ENCODE results near the gene TMEM131L.

The TMEM131L gene

DNA sequence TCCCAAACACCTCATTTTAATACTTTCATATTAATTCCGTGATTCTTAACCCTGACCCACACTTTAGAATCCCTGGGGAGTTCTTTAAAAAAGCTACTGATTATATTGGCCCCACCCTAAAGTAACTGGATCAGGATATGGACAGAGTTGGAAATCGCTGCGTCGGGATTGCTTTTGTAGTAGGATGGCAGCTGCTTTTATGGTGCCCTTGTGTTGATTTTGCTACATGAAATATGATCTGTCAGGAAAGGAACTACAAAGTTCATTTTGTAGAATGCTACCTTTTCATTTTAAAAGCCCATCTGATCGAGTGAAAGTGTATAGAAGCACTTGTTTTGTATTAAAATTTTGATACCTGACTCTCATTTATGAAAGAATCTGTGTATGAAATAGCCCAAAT, 43.6 kb downstream of the TMEM131L start:
- DNase-seq = no peak

DNA sequence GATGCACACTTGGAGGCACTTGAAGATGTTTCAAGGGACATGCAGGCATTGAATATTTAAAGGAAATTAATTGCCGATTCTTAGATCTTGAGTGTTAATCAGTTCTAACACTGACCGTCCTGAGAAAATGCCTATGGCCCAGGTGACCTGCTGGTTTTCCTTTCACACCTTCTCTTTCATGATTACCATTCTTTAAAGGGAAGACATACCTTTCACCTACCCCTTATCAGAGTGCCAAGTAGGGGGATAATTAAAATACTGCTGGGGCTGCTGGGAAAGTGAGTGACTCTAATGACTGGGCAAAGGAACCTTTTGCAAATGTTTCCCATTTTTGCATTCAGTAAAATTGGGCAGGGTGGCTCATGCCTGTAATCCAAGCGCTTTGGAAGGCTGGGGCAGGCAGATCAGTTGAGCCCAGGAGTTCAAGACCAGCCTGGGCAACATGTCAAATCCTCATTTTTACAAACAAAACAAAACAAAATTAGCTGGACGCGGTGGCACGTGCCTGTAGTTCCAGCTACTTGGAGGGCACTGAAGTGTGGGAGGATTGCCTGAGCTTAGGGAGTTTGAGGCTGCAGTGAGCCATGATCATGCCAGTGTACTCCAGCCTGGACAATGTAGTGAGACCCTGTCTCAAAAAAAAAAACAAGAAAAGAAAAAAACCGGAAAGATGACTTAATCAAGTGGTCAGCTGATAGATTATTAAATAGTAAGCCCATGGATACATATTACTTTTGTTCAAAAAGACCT, 44.3 kb downstream of the TMEM131L start:
- DNase-seq = no peak

DNA sequence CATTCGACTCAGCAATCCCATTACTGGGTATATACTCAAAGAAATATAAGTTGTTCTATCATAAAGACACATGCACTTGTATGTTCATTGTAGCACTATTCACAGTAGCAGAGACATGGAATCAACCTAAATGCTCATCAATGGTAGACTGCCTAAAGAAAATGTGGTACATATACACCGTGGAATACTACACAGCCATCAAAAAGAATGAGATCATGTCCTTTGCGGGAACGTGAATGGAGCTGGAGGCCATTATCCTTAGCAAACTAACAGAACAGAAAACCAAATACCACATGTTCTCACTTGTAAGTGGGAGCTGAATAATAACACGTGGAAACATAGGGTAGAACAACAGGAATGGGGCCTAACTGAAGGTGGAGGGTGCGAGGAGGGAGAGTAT, 44.9 kb downstream of the TMEM131L start:
- DNase-seq = no peak

DNA sequence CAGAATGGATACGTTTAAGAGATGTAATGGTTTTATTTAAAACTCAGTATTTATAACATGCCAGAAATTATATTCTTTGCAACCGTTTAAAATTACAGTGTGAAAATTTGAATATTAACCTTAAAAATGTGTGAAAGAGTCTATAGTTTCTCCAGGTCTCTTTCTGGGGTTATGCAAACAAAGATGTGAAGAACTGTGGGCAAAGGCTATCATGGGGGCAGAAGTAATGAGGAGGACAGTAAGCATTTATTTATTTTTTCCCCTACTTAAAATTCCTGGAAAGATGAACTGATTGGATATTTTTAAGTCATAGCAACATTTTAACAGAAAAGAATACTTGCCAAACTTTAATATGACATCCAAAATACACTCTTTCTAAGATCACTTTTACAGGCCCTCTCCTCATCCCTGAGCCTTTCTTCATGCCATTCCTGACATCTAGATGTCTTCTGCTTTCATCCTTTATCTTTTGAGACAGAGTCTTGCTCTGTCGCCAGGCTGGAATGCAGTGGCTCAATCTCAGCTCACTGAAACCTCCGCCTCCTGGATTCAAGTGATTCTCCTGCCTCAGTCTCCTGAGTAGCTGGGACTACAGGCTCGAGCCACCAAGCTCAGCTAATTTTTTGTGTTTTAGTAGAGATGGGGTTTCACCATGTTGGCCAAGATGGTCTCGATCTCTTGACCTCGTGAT, 46.1 kb downstream of the TMEM131L start:
- DNase-seq = no peak

DNA sequence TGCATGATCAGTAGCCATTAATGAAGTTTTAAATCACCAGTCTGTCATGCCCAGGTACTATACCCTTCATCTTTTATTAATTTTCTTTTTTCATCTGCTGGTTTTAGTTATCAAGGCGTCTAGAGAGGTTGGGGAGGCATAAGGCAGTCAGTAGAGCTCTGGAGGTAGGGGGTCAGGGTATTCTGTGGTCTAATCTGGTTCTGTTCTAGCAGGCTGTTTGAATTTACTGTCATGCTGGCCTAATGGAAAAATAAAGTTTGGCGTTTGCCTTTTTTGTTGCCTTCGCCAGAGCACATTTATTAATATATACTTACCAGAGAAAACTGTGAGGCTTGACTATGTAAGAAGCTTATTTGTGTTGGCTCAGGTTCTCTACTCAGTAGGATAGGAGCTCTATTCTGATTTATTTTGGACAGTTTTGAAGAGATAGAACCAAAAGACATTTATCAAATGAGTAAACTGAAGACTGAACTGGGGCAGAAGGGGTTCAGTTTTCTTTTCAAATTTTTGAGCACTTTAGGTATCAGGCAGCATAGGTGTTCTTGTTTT, 46.9 kb downstream of the TMEM131L start:
- DNase-seq = no peak

DNA sequence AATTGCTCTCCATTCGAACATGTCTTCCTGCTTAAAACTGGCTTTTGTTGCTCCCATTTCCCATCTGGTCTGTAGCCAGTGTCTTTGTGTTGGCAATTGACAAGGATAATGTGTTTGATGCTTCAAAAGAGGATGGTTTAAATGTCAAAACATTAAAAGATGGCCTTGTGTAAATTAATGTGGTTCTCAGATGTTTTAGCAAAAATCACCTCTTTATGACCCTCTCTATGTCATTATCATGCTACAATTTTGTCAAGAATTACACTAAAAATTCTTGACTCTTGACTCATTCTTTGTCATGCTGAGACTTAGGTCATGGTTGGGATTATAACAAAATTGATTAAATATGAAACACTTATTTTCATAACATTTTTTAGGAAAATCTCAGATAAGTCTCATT, 47.4 kb downstream of the TMEM131L start:
- no peak for DNase-seq

DNA sequence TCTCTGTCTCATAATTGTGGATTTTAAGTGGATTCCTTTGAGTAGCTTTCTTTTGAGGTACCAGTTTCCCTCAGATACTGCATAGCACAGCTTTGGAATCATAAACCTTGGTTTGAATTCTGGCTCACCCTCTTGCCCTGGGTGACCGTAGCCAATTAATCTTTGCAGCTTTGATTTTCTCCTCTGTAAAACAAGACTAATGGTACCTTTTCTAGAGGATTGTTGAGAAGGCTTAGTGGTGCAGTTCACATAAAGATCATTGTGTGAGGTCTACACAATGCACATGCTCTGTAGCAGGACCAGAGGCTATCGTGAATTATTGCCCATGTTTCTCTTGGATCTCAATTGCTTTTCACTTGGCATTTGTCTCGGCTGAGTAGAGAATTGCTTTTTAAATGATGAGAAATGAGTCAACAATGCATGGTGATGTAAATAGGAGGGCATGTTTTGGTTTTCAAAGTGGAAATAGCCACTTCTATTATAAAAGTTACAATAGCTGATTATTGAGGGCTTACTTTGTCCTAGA, 47.9 kb downstream of the TMEM131L start:
- DNase-seq = no peak

DNA sequence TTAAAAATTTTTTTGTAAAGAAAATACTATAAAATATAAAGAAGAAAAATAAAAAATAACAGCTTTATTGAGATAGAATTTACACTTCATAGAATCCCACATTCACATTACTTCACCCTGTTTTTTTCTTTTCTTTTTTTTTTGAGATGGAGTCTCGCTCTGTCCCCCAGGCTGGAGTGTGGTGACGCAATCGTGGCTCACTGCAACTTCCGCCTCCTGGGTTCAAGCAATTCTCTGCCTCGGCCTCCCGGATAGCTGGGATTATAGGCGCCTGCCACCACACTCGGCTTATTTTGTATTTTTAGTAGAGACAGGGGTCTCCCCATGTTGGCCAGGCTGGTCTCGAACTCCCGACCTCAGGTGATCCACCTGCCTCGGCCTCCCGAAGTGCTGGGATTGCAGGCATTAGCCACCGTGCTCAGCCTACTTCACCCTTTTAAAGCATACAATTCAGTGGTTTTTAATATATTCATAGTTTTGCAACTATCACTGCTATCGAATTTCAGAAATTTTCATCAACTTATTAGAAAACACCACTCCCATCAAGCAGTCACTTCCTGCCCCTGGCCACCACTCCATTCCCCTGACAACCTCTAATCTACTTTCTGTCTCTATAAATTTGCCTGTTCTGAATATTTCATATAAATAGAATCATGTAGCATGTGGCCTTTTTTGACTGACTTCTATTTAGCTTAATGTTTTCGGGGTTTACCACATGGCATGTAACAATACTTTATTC, 48.7 kb downstream of the TMEM131L start:
- DNase-seq = no peak

DNA sequence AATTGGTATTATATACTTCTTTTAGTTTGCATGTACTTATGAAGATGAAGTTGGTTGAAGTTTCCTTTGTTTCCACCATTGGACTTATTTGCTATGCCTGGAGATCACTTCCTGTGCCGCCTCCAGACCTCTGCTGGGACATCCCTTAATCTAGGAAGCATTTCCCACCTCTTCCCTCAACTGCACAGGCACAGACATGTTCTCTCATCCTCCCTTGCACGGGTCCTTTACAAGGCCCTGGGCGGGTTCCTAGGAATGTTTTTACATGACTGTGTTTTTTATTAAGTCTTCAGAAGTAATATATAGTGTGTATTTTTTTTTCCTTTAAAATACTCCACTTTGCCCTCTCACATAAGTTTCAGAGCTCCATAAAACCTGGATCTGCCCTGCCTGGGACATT, 51.0 kb downstream of the TMEM131L start:
- no peak for DNase-seq

DNA sequence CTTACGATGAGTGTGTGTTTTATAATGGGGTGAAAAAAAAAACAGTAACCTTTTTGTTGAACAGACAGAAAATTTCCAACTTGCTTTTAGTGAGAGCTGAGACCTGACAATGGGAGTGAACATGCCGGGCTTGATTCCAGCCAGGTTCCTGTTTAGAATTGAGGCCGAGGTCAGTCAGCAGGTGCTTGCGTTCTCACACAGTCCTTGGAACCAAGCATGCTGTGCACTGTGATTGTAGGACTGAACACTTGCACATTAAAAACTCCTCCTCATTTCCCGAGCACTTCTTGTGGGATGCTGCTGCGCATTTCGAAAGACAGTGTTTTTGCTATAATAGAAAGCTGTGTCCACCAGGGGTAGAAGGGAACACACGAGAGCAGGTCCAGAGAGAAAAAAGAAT, 51.8 kb downstream of the TMEM131L start:
- DNase-seq = no peak

DNA sequence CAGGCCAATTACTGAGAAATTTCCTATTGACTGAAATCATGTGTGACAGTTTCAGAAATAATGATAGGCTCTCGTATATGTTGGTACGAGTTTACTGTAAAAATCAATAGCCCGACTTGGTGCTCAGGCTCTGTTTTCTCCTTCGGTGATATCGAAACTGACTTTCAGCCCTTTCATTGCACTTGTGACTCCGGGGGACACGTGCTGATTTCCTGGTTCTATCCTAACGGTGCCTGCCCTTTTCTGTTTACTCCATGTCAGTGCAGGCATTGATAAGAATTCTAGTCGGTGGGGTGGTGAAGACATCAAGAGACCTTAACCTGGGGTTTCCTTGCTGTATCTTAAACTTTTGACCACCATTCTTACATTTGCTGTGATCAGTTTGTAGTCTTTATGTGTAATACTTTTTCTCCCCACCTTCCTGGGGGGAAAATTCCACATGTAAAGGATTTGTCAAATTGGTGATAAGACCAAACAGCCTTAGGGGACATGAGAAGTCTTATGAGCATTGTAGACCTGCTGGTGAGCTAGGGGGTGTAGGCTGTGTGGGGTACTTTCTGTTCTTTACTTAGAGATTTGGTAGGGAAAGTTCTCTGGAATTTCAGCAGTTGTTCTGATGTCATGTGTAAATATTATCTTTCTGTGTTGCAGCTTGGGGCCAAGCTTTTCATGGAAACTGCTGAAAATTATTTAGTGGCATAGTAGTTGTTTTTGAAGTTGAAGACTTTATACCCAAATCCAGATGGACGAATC, 52.7 kb downstream of the TMEM131L start:
- DNase-seq = no peak

DNA sequence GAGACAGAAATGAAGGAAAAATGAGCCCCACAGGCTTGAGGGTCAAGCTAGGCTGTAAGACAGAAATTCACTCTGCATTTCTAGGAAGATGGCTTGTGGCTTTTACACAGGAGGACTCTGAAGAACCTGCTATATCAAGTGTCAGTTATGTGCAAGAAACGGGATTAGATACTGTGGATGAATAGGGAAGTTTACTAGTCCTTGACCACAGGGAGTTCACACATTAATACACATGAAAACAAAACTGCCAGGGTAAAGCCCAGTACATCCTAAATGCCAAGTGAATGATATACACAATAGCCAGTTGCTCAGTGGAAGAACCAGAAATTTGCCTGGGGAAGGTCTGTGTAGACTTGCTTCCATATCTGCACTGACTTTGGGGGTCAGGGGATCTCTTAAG, 53.5 kb downstream of the TMEM131L start:
- no peak for DNase-seq

DNA sequence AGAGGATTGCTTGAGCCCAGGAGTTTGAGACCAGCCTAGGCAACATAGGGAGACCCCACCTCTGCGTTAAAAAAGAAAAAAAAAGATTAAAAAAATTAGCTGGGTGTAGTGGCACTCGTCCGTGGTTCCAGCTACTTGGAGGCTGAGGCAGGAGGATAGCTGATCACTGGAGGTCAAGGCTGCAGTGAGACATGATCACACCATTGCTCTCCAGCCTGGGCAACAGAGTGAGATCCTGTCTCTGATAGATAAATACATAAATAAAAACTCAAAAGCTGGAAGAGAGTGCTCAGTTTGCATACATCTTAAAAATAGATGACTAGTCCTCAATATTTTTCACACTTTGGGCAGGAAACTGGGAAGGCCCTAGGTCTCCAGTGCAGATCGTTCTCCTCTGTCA, 54.1 kb downstream of the TMEM131L start:
- no peak for DNase-seq

DNA sequence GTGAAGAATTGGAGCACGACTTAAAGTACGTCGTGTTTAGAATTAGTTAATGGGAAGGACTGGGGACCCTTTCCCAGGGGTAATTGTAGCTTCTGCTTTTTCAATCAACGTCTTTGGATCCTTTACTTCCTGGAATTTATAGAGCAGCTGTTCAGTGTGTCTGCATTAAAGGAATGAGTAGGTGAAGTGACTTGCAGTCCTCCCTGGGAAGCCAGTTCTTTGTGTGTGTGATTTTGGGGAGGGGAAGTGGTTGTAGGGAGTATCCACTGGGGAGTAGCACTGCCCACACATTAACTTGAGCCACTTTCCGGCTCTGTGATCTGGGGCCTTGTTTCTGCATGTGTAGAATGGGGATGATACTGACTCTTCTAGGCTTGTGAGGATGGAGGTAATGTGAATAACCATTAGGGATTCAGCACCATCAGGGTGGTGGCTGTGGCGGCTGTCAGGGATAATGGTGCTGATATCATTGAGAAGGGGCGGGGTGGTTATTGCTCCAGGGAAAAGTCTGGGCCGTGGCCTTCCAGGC, 54.7 kb downstream of the TMEM131L start:
- DNase-seq = no peak

DNA sequence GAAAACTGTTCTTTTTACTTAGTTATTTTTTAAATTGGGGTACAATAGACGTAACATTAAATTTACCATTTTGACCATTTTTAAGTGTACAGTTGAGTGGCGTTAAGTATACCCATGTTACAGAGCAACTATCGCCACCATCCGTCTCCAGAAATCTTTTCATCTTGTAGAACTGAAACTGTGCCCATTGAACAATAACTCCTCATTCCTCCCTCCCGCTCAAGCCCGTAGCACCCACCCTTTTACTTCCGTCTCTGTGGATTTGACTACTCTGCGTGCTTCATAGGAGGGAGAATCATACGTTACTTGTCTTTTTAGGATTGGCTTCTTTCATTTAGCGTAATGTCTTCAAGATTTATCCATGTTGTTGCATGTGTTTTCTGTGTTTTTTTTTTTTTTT, 55.3 kb downstream of the TMEM131L start:
- DNase-seq = no peak

DNA sequence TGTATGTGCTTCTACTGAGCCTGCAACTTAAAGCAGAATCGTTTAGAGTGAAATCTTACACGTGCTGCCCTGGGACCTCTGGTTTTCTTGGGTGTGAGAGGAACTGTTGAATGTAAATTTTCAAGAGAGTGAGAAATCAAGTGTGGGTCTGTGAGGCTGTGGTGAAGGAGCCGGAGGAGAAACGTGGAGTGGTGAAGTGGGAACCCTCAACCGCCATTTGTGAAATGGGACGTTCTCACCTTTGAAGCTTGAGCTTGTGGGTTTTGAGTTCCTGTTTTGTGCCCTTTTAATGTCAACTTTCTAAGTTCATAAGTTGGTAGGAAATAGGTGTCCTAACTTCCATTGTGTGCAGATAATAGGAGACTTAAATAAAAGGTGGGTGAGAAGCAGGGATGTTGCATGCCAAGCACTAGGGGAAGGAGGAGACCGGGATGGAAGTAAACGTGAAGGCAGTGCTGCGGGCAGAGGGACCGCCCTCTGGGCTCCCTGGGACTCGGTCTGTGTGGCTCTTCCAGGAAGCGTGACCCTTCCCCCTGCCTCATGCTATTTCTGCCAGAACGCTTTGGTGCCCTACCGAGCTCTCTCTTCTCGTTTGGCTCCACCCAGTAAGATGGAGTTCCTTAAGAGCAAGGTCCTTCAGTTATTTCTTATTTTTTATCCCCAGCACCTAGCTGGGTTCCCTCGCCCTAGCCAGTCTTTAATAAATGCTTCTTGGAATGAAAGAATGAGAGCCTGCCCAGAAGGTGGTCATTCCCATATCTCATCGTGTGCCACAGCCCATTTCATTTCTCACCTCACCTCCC, 56.0 kb downstream of the TMEM131L start:
- DNase-seq = peak; percentile 67

DNA sequence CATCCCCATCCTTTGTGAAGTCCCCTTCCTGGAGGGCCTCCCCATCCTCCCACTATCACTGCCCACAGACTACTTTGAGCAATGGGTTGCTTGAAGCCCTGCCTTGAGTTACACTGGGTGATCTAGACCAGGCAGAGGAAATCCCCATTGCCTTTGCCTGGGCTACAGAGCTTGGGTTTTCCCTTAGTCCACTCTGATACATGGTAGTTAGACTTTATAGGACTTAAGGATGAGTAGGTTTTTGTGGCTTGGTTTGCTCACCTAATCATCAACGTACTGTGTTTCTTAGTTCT, 56.6 kb downstream of the TMEM131L start:
- peak; percentile 31 for DNase-seq

DNA sequence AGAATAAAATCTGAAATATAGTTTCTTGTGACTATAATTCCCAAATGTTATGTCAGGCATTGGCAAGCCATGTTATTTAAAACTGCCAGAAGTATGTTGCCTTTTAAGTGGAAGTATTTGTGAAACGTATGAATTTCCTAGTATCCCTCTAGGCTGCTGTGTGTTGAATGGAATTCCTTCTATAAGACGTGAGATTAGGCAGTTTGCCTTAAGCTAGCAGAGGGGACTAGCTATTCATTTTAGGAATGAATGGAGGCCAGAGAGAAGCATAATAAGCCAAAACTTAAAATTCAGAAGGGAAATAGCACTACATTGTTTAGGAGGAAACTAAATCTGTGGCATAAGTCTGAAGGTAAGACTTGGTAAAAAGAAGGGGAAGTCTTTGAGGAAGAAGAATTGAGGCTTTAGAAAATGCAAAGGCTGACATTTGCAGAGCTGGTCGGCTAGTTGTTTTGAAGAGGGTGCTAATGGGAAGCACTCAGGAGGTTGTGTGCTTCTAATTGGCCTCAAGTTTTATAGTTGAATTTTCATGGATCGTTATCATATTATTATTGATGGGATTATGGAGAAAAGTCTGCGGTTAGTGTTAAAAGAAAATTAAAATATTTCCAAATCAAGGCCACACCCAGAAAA, 57.1 kb downstream of the TMEM131L start:
- DNase-seq = no peak

DNA sequence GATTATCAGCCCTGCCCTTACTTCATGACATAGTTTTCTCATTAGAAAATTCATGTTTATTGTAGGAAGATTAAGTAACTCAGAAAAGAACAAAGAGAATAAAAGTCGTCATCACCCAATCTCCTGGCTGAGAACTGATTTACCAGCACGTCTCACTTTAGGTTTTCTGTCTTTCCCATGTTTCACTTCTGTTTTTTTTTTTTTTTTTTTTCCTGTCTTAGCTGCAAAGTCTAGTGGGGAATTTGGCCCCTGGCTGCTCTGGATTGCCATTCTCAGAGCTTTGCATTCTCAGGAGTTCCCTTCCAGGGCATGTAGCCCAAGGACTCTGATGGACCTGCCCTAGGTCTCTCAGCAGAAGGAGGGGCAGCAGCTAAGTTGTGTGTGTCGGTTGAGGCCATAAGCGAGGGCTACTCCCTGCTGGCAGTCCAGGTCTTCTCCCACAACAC, 57.8 kb downstream of the TMEM131L start:
- no peak for DNase-seq

DNA sequence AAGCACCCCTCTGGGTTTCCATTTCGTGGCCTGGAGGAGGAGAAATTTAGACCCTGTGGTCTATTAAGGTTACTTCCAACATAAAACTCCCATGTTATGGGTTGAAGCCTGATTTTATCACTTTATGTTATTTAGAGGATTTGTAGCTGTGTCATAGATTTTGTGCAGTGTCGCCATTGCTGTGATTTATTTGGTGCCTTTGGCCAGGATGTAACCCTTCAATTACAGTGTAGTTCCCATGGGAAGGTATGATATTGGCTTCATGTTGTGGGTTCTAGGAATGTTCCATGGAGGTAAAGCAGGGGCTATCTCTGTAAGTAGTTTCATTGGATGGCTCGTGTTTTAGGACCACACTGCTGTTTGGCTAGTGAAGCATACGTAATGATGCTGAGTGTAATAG, 58.5 kb downstream of the TMEM131L start:
- no peak for DNase-seq

DNA sequence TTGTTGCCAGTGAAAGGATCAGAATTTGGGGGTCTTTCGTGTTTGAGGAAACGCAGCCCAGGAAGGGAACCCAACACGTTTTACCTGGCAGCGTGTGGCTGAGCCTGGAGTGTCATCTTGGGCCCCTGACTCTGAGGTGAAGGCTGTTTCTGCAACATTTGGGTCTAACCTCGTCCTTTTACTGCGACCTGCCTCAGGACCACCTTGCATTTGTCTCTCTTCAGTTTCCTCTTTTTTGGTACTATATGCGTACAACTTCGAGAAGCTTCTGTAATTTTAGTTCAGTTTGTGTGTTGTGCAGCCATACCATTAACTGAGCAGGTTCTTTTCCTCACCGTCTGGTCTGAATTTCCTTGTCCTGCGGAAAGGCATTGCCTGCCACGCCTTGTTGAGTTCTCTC, 61.5 kb downstream of the TMEM131L start:
- no peak for DNase-seq

All from CD4-positive, alpha-beta T cell treated with Interleukin-15 for 1 hour (primary cell).